GM19351 (cell line): ENCODE results near the gene CDC42BPB.
A peak's percentile ranks its signal among the peaks of the same experiment; 100 is the strongest.
"Not testable (repeated sequence)": the region's sequence is repeated elsewhere in the genome, so short reads cannot be mapped to it uniquely, and the experiment has no call there.

Experiments
- ATAC-seq: cut with Tn5 transposase; IDR thresholded peaks from one replicate; pipeline ENCODE4 v1.9.1; 2021; ENCODE audit warnings: mild to moderate bottlenecking, moderate library complexity; ENCODE audit not compliant: unreplicated experiment

CDC42BPB gene

DNA sequence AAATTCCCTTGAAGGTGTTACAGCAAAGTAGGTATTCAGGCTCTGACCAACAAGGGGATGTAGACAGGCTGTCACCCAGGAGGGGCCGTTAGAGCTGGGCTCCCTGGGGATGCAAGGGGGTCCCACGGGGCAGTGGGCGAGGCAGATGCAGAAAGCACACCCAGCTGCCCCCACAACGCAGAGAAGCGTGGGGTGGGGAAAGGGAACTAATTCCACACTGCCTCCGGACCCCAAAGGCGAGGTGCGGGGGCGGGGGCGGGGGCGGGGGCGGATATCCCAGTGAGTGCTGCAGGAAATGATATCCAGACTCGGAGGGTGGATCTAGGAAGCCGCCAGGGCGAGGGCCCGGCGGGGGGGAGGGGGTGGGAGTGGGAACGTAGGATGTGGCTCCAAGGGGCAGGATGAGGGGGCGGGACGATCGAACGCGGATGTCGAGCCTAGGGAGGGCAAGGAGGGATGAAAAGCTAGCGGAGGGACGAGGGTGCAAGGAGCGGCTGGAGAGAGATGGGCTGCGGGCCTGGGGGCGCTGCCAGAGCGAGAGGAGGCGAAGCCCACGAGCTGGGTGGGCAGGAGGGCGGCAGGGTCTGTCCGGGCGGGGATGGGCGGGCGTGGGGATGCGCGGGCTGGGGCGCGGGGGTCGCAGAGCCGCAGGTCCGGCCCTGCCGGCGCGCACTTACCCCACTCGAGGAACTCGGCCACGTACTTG, 874 bp downstream of the CDC42BPB start:
- ATAC-seq: peak; percentile 1

- no peak for ATAC-seq
Measured at GRCh38 chr14:103055695-103056094, 1.7 kb downstream of the CDC42BPB start.

DNA sequence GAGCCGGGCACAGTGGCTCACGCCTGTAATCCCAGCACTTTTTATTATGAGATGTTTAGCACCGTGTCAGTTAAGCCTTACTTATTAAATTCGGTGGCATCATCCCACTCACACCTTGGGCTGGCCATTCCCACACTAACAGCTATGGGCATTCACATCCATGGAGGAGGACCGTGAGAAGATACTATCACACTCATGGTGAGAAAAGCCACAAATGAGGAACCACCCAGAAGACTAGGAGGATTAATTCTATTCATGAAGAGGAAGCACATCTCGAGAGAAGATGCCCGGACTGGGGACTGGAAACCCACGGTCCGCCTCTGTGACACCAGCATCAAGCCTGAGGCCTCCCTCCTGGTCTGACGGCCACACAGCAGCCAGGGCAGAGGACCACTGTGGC, 4.9 kb downstream of the CDC42BPB start:
- no peak for ATAC-seq

GRCh38 chr14:103050935-103051334, 6.4 kb downstream of the CDC42BPB start:
- no peak for ATAC-seq

DNA sequence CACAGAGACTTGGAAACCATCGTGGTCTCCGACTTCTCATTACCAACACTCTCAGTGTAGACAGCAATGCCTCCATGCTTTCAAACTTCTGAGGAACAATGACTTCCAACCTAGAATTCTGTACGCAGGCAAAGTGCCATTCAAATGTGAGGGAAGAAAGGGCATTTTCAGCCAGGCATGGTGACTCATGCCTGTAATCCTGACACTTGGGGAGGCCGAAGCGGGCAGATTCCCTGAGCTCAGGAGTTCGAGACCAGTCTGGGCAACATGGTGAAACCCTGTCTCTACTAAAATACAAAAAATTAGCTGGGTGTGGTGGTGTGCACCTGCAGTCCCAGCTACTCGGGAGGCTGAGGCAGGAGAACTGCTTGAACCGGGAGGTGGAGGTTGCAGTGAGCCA, 9.9 kb downstream of the CDC42BPB start:
- ATAC-seq: not testable (repeated sequence)

GRCh38 chr14:103045371-103045869, 11.9 kb downstream of the CDC42BPB start:
- ATAC-seq: peak; percentile 65

GRCh38 chr14:103043257-103044015, 13.9 kb downstream of the CDC42BPB start:
- ATAC-seq: no peak

GRCh38 chr14:103041464-103041863, 15.9 kb downstream of the CDC42BPB start:
- no peak for ATAC-seq

DNA sequence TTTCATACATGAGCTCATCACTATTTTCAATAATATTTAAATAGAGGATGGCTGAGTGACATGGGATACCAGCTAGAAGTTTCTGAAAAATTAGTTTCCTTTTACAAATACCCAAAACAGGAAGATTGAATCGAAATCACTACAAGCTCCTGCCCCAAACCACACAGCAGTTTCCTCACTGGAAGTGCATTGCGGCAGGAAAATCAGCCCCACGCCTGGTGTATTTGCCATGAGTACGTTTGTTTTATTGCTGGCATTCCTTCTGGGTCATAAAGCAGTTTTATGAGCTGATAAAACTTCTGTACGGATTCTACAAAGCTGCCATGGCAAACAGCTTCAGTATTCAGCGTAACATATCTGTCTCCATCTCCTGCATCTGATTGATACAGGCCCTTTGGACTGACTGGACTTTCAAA, 23.7 kb downstream of the CDC42BPB start:
- ATAC-seq: no peak

DNA sequence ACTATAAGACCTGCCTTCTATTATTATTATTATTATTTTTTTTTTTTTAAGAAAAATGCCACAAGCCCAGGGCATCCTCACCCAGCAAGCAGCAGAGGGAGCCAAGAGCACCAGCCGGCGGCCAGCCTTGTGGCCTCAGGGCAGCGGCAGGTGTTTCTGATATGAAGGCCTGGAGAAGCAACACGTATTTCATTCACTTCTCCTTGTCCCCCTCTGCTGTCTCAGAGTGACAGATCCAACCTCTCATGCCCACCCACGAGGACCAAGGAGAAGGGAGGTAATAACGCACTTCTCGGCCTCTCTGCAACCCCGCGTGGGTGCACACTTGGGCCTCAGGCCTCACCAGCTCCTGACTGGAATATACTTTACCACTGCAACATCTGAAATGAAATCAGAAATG, 25.4 kb downstream of the CDC42BPB start:
- ATAC-seq: no peak

DNA sequence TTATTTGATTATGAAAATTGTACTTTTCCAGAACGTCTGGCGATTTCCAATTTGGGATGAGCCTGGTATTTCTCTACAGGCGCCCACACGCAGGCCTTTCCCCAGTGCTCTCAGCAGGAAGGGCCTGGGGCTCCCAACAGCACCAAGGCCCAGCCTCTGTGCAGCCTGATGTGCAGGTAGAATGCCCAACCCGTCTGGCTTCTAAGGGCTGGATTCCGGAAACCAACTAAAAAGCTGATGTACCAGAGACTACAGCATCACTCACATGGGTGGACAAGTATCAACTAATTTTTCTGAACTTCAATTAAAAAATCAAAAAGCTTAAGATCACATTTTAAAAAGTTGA, 25.8 kb downstream of the CDC42BPB start:
- ATAC-seq: no peak

DNA sequence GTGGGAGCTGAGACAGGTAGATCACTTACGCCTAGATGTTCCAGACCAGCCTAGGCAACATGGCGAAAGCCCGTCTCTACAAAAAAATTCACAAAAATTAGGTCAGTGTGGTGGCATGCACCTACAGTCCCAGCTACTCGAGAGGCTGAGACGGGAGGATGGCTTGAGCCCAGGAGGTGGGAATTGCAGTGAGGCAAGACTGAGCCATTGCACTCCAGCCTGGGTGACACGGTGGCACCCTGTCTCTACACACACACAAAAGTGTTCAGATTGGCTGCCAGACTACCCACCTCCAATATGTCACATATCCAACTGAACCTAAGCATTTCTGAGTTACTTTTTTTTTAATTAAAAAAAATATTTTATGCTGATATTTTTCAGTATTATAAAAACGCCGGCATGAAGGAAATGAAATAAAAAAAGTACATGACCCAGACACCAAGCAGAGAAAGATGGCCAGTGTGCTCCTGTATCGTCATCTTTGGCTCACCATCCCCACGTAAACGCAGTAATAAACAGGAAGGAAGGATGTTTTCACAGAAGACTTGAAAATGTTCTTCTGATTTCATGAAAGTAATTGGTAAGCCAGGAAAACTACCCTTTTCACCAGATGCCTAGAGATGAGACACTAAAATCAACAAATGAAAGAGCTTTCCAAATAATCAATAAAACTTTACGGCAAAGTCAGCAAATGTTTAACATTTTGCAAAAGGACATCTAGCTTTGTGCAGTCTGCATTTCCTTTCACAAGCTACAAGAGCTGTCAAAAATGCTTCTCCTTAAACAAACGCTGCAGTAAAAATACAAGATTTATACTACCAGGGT, 26.4 kb downstream of the CDC42BPB start:
- ATAC-seq: no peak

DNA sequence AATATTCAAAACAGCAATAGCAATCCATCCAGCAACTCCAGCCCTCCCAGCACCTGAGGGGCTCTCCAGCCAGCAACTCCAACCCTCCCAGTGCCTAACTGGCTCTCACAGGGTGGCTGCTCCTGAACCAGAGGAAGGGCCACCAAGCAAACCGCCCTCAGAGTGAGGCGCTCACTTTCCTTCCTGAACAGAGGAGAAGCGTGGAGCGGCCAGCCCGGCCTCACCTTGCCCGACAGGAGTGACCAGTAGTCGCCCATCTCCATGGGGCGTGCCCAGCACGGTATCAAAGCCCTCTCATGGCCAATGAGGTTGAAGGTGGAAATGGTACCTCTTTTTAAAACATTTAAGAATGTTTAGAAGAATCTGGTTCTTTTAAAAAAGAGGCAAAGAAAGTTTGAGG, 27.4 kb downstream of the CDC42BPB start:
- ATAC-seq: no peak

GRCh38 chr14:103028772-103029171, 28.6 kb downstream of the CDC42BPB start:
- no peak for ATAC-seq

- no peak for ATAC-seq
Measured at GRCh38 chr14:103028161-103028767, 29.1 kb downstream of the CDC42BPB start.

DNA sequence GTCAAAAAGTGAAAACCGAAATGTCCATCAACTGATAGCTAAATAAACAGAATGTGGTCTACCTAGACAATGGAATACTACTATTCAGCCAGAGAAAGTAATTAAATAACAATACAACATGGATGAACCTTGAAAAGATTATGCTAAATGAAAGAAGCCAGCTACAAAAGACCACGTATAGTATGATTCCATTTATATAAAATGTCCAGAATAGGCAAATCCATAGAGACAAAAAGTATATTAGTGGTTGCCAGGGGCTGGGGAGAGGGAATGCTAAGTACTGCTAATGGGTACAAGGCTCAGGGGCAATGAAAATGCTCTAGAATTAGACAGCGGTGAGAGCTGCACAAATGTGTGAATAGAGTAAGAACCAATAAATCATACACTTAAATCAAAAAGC, 29.9 kb downstream of the CDC42BPB start:
- no peak for ATAC-seq

GRCh38 chr14:103026988-103027387, 30.4 kb downstream of the CDC42BPB start:
- ATAC-seq: no peak

DNA sequence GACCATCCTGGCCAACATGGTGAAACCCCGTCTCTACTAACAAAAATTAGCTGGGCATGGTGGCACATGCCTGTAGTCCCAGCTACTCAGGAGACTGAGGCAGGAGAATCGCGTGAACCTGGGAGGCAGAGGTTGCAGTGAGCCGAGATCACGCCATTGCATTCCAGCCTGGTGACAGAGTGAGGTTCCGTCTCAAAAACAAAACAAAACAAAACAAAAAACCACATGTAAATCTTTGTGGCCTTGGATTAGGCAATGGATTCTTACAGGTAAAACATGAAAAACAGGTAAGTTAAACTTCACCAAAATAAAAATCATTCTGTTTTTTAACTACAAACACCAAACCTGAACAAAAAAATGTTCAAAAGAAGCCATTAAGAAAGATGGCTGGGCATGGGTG, 31.2 kb downstream of the CDC42BPB start:
- ATAC-seq: not testable (repeated sequence)

GRCh38 chr14:103023881-103024473, 33.4 kb downstream of the CDC42BPB start:
- no peak for ATAC-seq

- no peak for ATAC-seq
Measured at GRCh38 chr14:103022685-103023044, 34.7 kb downstream of the CDC42BPB start.
